Suppressor macrophage (primary cell): ENCODE measurements around the gene LHFPL3.

Experiments used
- DNase-seq, 4 experiments: peaks; one replicate each; pipeline ENCODE4 v3.0.0-alpha.2; 2020 to 2022

The LHFPL3 gene

GRCh38 chr7:104805449-104806317 lies 477.3 kb downstream of the LHFPL3 start:
- DNase-seq = no peak

- DNase-seq = no peak
These were observed 479.3 kb downstream of the LHFPL3 start for GRCh38 chr7:104807671-104808070.

- DNase-seq = no peak
These were observed 481.5 kb downstream of the LHFPL3 start for GRCh38 chr7:104809906-104810305.

- DNase-seq = no peak
These were observed 485.7 kb downstream of the LHFPL3 start for GRCh38 chr7:104814126-104814525.

- DNase-seq = no peak
These were observed 486.4 kb downstream of the LHFPL3 start for GRCh38 chr7:104814671-104815400.

- no peak for DNase-seq
These were observed 488.1 kb downstream of the LHFPL3 start for GRCh38 chr7:104816537-104816936.

GRCh38 chr7:104818961-104819880 lies 490.8 kb downstream of the LHFPL3 start:
- no peak for DNase-seq

GRCh38 chr7:104820836-104821535 lies 492.6 kb downstream of the LHFPL3 start:
- DNase-seq = no peak

GRCh38 chr7:104823177-104823576 lies 494.8 kb downstream of the LHFPL3 start:
- DNase-seq = no peak

DNA sequence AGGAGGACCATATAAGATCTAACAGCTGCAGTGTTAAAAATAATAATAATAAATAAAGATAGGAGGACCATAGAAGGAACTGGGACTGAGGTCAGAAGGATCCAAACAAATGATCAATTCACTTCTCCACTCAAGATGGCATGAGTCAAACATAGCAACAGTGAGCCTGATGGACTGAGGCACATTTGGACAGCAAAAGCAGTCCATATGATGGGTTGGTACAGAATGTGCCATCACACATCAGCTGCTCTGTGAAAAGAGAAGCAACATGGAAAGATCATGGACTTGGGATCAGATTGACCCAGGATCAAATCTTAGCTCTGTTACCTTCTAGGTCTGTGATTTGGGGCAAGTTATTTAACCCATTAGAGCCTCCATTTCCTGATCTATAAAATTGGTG lies 496.7 kb downstream of the LHFPL3 start:
- no peak for DNase-seq

GRCh38 chr7:104826135-104826534 lies 497.7 kb downstream of the LHFPL3 start:
- DNase-seq = no peak

DNA sequence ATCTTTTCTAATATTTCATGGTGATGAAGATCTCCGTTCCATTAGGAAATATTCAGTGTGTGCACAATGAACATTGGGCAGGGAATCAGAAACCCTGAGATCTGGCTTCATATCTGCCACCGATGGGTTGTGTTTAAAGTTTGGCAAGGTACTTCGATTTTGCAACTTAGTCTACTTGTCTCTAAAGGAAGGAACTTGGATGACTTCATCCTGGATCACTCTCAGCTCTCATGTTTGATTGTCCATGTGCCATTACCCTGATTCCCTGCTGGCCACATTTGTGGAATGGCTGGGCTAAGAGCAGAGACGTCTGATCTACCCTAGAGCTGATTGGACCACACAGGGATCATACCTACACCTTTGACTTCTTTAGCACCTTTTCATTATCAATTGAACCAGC lies 508.6 kb downstream of the LHFPL3 start:
- DNase-seq = no peak

DNA sequence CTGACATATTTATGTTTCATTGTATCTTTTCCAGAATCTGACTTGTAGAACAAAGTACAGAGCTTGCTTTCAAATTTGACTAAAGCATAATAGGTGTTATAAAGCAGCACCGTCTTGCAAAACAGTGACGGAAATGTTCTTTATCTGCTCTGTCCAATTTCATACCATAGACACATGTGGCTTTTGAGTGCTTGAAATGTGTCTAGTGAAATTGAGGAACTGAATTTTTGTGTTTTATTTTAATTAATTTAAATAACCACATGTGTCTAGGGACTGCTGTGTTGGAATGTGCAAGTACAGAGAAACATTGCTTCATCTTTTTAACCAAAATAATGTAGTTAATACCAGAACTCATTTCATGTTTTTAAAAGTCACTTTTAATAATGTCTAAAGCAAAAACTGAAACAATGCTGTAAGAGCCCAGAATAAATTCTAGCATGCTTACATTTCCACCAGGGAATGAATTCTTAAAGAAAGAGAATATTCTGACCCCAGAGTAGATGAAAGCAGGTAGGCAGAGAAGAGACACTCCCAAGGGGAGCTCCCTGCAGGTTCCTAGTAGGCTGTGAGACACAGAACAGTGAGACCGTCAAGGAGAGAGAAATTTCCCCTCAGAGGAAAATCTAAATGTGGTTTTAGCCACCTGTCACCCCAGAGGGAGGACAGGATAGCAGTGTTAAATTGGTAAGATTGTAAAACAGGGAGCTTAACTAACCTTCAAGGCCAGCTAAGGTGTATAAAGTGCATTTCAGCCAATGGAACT lies 510.3 kb downstream of the LHFPL3 start:
- no peak for DNase-seq

GRCh38 chr7:104839842-104840241 lies 511.4 kb downstream of the LHFPL3 start:
- DNase-seq = no peak

GRCh38 chr7:104841798-104842197 lies 513.4 kb downstream of the LHFPL3 start:
- DNase-seq = no peak

DNA sequence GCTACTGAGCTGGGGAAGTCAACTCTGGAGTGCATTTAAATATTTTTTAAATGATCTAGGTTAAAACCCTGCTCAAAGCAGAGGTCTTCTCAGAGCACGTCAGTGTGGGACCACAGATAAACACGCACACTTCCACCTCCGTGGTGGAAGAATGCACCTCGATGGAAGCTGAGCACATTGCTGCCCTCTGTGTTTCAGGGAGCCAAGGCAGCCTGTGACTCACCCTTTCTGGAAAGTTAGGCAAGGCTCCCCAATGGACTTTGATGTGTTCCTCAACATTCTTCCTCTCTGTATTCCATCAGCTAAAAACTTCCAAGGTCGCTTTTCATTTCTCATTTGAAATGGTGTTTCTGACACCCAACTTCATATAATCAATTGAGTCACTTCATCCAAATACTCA lies 514.8 kb downstream of the LHFPL3 start:
- no peak for DNase-seq

DNA sequence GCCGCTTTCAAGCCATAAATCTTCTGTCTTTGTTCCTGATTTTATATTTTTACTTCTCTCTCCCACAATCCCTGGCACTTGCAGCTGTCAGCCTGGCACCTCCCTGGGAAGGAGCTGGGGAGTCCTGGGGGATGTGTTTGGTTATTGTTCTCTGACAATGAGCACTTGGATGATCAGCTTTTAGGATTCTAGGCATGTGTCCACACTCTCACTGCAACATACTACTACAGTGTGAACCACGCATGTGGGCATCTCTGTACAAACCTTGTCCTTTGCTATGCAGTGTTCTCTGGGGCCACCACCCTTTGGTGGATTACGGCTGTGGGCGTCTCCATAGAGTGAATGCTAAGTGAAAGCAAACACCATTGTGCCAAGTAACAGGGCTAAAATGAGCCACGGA lies 517.2 kb downstream of the LHFPL3 start:
- DNase-seq = no peak

GRCh38 chr7:104846731-104847130 lies 518.3 kb downstream of the LHFPL3 start:
- DNase-seq = no peak

GRCh38 chr7:104848138-104848990 lies 520.0 kb downstream of the LHFPL3 start:
- DNase-seq = peak; percentile 52 to 82 (median 68)

DNA sequence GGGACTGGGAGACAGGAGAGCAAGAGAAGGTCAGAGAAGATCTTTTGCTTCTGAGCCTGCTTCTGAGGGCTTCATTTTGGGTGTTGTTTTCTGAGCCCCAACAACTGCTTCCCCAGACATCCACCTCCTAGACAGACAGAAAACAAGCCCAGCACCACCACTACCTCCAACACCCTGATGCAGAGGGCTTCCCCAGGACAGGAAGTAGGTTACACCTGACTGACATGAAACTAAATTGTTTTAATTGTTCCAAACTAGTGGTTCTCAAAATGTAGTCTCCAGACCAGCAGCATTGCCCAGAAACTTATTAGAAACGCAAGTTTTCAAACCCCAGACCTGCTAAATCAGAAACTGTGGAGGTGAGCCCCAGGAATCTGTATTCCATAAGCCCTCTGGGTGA lies 522.0 kb downstream of the LHFPL3 start:
- no peak for DNase-seq
